Epithelial cell of proximal tubule (primary cell): Measurements from ENCODE around the gene CDC42EP2. TPM values are rescaled to one million over a fixed set of nuclear protein-coding genes. Genes with fewer than 3 reads are reported as not detected.

Experiments
- DNase-seq: peaks from one replicate; pipeline ENCODE4 v3.0.0-alpha.2; 2011; ENCODE audit warnings: low read depth
- H3K4me3 ChIP-seq: 2 replicates; pipeline ENCODE4 v1.5.1; 2011; ENCODE audit warnings: low read depth, mild to moderate bottlenecking, low read length
- total RNA-seq: library from RNA; depleted of rRNA; stranded (reverse); fragments of >200 nt; gene quantifications from 2 replicates; pipeline ENCODE4 v1.2.3, GENCODE V29; 2015
- TF ChIP-seq, protein P1 (sequence below): conservative IDR thresholded peaks from 2 replicates; pipeline ENCODE4 v1.5.1; 2012; ENCODE audit warnings: low read depth, mild to moderate bottlenecking, low read length

Gene CDC42EP2
- total RNA-seq, 1 donor from 2014 or later: 18.6 TPM

GRCh38 chr11:65304110-65304509 lies 10.6 kb upstream of the CDC42EP2 start:
- no peak for DNase-seq
- TF ChIP-seq, protein P1, sequence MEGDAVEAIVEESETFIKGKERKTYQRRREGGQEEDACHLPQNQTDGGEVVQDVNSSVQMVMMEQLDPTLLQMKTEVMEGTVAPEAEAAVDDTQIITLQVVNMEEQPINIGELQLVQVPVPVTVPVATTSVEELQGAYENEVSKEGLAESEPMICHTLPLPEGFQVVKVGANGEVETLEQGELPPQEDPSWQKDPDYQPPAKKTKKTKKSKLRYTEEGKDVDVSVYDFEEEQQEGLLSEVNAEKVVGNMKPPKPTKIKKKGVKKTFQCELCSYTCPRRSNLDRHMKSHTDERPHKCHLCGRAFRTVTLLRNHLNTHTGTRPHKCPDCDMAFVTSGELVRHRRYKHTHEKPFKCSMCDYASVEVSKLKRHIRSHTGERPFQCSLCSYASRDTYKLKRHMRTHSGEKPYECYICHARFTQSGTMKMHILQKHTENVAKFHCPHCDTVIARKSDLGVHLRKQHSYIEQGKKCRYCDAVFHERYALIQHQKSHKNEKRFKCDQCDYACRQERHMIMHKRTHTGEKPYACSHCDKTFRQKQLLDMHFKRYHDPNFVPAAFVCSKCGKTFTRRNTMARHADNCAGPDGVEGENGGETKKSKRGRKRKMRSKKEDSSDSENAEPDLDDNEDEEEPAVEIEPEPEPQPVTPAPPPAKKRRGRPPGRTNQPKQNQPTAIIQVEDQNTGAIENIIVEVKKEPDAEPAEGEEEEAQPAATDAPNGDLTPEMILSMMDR: no peak
- no peak overlapping the region for H3K4me3 ChIP-seq

GRCh38 chr11:65304613-65305012 lies 10.1 kb upstream of the CDC42EP2 start:
- DNase-seq: no peak
- TF ChIP-seq, protein P1: no peak

DNA sequence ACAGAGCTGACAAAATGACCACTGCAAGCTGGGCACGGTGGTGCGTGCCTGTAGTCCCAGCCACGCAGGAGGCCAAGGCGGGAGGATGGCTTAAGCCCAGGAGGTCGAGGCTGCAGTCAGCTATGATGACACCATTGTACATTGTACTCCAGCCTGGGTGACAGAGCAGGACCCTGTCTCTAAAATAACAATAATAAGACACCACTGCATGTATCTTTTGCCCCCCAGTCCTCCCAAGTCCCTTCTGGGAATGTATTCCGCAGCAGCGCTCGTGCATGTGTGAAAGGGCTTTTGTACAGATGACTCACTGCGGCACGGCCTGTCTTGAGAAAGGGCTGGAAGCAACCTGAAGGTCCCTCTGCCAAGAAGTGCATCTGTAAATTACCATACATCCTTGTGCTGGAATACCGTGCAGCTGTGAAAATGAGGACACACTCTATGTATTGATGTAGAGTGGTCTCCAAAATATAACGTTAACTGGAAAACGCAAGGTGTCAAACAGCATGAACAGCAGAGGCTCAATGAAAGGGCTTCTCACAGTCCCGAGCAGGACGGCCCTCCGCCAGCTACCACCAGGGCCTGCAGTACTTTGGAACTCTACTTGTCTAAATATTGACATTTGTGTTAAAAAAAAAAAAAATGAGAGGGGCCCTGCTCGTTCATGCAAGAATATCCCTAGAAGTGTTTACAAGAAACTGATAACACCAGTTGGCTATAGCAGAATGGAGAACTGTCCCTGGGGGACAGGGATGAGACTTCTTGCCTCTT lies 9.0 kb upstream of the CDC42EP2 start:
- no peak overlapping the region for H3K4me3 ChIP-seq
- no peak for DNase-seq
- TF ChIP-seq, protein P1: no peak

More at GRCh38 chr11:65304613-65305012, 10.1 kb upstream of the CDC42EP2 start:
- no peak overlapping the region for H3K4me3 ChIP-seq

GRCh38 chr11:65307298-65308229 lies 7.1 kb upstream of the CDC42EP2 start:
- TF ChIP-seq, protein P1: no peak
- no peak overlapping the region for H3K4me3 ChIP-seq
- no peak for DNase-seq

DNA sequence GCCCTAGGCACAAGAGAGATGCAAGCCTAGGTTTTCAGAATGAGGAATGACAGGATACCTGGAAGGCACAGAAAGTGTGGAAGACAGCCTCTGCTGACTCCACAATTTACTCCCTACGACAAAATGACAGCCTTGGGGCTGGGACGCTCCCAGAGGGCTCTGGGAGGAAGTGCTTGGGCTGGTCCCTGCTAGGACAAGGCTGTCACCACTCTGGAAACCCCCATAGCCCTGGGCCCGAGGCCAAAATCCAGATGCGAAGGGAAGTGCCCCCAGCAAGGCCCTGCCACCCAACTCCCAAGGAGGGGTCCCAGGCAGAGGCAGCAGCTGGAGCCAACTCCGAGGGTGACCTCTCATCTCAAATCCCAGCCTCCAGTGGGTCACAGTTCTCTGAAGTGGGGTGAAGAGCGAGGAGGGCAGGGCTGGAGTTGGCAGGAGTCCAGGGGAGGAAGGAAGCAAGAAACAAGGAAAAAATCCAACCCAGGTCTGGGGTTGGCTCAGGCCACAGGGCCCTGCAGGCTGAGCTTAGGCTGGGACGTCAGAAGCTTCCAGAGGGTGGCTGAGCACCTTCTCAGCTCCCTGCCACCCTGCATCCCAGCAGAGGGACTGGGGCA lies 6.3 kb upstream of the CDC42EP2 start:
- TF ChIP-seq, protein P1: no peak
- H3K4me3 ChIP-seq: no peak overlapping the region
- no peak for DNase-seq

DNA sequence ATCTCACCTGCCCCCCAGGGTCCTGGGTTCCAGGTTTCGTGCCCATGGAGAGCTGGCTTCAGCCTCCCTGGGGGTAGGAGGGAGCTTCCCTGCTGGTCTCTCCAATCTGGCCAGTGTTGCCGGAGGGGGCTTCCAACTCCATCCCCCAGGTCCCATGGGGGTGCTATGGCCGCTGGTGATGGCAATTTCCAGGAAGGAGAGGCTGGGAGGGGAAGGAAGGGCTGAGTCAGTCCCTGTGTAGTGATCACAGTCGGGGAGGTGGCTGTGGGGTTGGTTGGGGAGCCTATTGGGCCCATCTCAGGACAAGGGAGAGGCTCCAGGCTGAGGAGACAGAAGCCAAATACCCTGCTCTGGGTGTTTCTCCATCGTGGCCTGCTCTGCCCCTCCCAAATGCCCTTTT lies 5.7 kb upstream of the CDC42EP2 start:
- TF ChIP-seq, protein P1: no peak
- no peak overlapping the region for H3K4me3 ChIP-seq
- DNase-seq: no peak
